ENCODE results near the gene PRKCA.

PRKCA gene

DNA sequence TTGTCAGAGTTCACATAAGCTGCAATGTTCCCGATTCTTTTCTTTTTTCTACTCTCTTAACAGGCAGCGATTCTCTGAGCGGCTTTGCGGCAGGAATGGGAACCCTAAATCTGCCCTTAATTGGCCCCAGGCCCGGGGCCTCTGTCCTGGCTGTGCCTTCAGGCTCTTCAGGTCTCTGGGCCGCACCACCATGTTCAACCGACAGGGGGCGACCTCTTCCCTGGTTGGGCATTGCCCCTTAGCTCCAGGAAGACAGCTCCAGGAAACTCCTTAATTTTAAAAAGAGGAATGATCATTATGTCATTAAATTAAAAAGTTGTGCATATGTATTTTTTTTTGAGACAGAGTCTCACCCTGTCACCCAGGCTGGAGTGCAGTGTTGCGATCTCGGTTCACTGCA is 552.8 kb downstream of the PRKCA start:
- no peak overlapping the region for H2AFZ ChIP-seq (ENCODE audit: low read depth, low read length)
- H3K36me3 ChIP-seq (ENCODE audit: insufficient read depth, low read length): no peaks in the 10 kb centered on the region
- H3K27me3 ChIP-seq (ENCODE audit: insufficient read depth, low read length): no peaks in the 10 kb centered on the region
- H3K9me3 ChIP-seq (ENCODE audit: low read length): no peaks in the 10 kb centered on the region
- H3K4me3 ChIP-seq (ENCODE audit: low read length): no peak overlapping the region
- H3K4me1 ChIP-seq (ENCODE audit: insufficient read depth, low read length): no peaks in the 10 kb centered on the region

DNA sequence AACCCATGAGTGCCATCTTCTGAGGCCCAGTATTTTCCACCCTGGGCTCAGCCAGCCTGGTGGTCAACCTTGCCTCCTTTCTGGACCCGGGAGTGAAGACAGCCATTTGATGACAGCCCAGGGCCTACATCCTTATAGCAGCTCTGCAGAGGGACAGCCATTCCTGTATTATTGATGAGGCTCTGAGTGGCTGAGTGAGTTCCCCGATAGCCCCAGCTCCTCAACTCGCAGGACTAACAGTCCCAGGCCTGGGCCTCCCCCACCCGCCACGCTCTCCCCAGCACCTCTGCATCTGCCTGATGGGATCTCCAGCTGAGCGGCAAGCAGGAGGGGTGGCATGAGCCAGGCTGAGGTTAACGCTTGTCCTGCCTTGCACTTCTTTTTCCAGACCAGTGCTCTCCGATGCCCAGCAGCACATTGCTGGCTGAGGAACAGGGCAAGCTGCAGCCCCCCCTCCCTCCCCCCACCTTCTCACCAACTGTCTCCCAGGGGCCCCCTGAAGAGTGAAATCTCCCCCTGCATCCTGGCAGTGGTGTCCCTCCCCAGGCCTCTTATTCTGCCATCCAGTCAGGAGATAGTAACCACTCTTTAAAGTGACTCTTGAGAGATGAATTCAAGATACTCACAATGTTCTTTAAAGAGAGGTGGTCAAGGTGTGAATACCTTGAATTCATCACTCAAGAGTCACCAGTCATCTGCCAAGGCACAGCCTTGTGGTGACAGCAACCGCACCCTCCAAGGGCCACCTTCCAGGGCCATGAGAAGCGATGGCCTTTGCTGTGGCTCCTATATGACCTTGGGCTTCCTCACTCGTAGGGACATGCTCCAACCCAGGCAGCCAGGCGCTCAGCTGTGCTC is 556.0 kb downstream of the PRKCA start:
- no peaks in the 10 kb centered on the region for H3K4me1 ChIP-seq (ENCODE audit: insufficient read depth, low read length)
- no peak overlapping the region for H3K4me3 ChIP-seq (ENCODE audit: low read length)
- H3K9me3 ChIP-seq (ENCODE audit: low read length): no peaks in the 10 kb centered on the region
- H3K36me3 ChIP-seq (ENCODE audit: insufficient read depth, low read length): no peaks in the 10 kb centered on the region
- no peaks in the 10 kb centered on the region for H3K27me3 ChIP-seq (ENCODE audit: insufficient read depth, low read length)
- no peak overlapping the region for H2AFZ ChIP-seq (ENCODE audit: low read depth, low read length)

DNA sequence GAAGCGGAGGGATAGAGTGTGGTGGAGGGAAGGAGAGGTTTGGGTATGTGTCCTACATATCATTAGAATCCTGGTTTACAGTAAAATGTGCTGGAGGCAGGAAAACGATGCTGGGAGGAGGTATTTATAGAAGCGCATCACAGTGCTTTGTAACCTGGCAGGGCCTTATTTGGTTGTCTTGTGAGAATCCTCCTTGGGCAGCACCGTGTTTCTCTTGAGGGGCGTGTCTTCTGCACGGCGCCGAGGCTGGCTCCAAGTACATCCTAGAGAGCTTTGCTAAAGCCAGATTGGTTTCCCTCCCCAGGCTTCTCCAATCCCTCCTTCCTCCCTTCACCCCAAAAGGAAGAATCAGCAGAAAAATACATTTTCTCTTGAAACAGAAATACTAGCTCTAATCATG is 556.9 kb downstream of the PRKCA start:
- Histone ChIP-seq H3K36me3 (ENCODE audit: insufficient read depth, low read length) (no peaks in the 10 kb centered on the region), H3K9me3 (ENCODE audit: low read length) (no peaks in the 10 kb centered on the region)

DNA sequence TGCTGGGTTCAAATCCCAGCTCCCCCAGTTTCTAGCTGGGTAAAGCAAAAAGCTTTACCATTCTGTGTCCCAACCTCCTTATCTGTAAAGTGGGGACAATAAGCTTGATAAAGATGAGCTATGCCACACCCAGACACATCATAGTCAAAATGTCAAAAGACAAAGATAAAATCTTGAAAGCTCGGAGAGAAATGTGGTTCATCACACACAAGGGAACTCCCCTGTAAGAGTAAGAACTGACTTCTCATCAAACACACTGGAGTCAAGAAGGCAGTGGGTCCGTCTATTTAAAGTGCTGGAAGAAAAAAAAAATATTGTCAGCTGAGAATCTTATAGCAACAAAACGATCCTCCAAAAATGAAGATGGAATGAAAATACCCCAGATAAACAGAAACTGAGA is 557.8 kb downstream of the PRKCA start:
- Histone ChIP-seq H3K4me3 (ENCODE audit: low read length) (no peak overlapping the region), H3K4me1 (ENCODE audit: insufficient read depth, low read length) (no peaks in the 10 kb centered on the region), H2AFZ (ENCODE audit: low read depth, low read length) (no peak overlapping the region), H3K27me3 (ENCODE audit: insufficient read depth, low read length) (no peaks in the 10 kb centered on the region), H3K36me3 (ENCODE audit: insufficient read depth, low read length) (no peaks in the 10 kb centered on the region), H3K9me3 (ENCODE audit: low read length) (no peaks in the 10 kb centered on the region)

More for the DNA sequence above, 556.9 kb downstream of the PRKCA start:
- Histone ChIP-seq H3K4me3 (ENCODE audit: low read length) (no peak overlapping the region), H2AFZ (ENCODE audit: low read depth, low read length) (no peak overlapping the region), H3K27me3 (ENCODE audit: insufficient read depth, low read length) (no peaks in the 10 kb centered on the region), H3K4me1 (ENCODE audit: insufficient read depth, low read length) (no peaks in the 10 kb centered on the region)

Data from neuron (in vitro differentiated cells).